Brain microvascular endothelial cell (primary cell): ENCODE measurements around the gene SIN3B.
A peak's percentile ranks its signal among the peaks of the same experiment; 100 is the strongest.
"Not testable (repeated sequence)": the region's sequence is repeated elsewhere in the genome, so short reads cannot be mapped to it uniquely, and the experiment has no call there.

Experiments used
- DNase-seq: peaks from one replicate; pipeline ENCODE4 v3.0.0-alpha.2; 2020
- H3K27ac ChIP-seq: fragments of 250-450 bp; sonication (Bioruptor Pico); 2 replicates; pipeline ENCODE4 v1.5.1; 2020; ENCODE audit warnings: mild to moderate bottlenecking, moderate library complexity
- H3K27me3 ChIP-seq: fragments of 250-450 bp; sonication (Bioruptor Pico); replicated peaks from 2 replicates; pipeline ENCODE4 v1.5.1; 2020; ENCODE audit warnings: mild to moderate bottlenecking
- H3K36me3 ChIP-seq: fragments of 250-450 bp; sonication (Bioruptor Pico); replicated peaks from 2 replicates; pipeline ENCODE4 v1.5.1; 2020; ENCODE audit warnings: mild to moderate bottlenecking
- H3K4me3 ChIP-seq: 2 replicates; pipeline ENCODE4 v1.5.1; 2011; ENCODE audit warnings: low read depth, mild to moderate bottlenecking, control low read depth, low read length, moderate library complexity
- CTCF ChIP-seq: IDR thresholded peaks from 2 replicates; pipeline ENCODE4 v1.5.1; 2011; ENCODE audit warnings: low read depth, mild to moderate bottlenecking, moderate library complexity, low read length, control low read depth, inconsistent platforms; ENCODE audit errors: missing control alignments
- in situ Hi-C: cut with HindIII; loops from 2 replicates; pipeline ENCODE4 v1.10.0; 2017; ENCODE audit warnings: low sequenced_read_pairs, low pct_ligation_motif_present

SIN3B gene

GRCh38 chr19:16873594-16873993, 44.4 kb downstream of the SIN3B start:
- H3K27ac ChIP-seq = no peak overlapping the region
- no peak overlapping the region for H3K4me3 ChIP-seq
- in situ Hi-C loops = no loop called here
- no peak for TF ChIP-seq CTCF
- no peaks in the 10 kb centered on the region for H3K27me3 ChIP-seq
- H3K36me3 ChIP-seq = peaks cover 64% of the 10 kb centered on the region
- DNase-seq = no peak

DNA sequence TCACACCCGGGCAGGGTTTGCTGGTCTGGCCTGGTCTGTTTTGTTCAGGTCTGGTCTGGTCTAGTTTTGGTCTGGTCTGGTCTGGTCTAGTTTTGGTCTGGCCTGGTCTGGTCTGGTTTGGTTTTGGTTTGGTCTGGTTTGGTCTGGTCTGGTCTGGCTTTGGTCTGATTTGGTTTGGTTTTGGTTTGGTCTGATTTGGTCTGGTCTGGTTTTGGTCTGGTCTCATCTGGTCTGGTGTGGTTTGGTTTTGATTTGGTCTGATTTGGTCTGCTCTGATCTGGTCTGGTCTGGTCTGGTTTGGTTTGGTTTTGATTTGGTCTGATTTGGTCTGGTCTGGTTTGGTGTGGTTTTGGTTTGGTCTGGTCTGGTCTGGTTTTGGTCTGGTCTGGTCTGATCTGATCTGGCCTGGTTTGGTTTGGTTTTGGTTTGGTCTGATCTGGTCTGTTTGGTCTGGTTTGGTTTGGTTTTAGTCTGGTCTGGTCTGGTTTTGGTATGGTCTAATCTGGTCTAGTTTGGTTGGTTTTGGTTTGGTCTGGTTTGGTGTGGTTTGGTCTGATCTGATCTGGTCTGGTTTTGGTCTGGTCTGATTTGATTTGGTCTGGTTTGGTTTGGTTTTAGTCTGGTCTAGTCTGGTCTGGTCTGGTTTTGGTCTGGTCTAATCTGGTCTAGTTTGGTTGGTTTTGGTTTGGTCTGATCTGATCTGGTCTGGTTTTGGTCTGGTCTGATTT, 45.2 kb downstream of the SIN3B start:
- DNase-seq = no peak
- Histone ChIP-seq H3K27ac (no peak overlapping the region), H3K27me3 (no peaks in the 10 kb centered on the region), H3K4me3 (no peak overlapping the region), H3K36me3 (peaks cover 64% of the 10 kb centered on the region)
- in situ Hi-C loops = no loop called here
- TF ChIP-seq CTCF = no peak

DNA sequence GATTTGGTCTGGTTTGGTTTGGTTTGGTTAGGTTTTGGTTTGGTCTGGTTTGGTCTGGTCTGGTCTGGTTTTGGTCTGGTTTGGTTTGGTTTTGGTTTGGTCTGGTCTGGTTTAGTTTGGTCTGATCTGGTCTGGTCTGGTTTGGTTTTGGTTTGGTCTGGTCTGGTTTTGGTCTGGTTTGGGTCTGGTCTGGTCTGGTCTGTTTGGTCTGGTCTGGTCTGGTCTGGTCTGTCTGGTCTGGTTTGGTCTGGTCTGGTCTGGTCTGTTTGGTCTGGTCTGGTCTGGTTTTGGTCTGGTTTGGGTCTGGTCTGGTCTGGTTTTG, 45.7 kb downstream of the SIN3B start:
- H3K4me3 ChIP-seq, in situ Hi-C loops, DNase-seq, H3K27me3 ChIP-seq, H3K27ac ChIP-seq: not testable (repeated sequence)
- H3K36me3 ChIP-seq = peaks cover 64% of the 10 kb centered on the region

- no peak overlapping the region for H3K27ac ChIP-seq
- no peak for DNase-seq
- no peaks in the 10 kb centered on the region for H3K27me3 ChIP-seq
- no peak overlapping the region for H3K4me3 ChIP-seq
- peaks cover 68% of the 10 kb centered on the region for H3K36me3 ChIP-seq
- in situ Hi-C loops = no loop called here
- TF ChIP-seq CTCF = no peak
These were observed 46.7 kb downstream of the SIN3B start for GRCh38 chr19:16875584-16876555.

DNA sequence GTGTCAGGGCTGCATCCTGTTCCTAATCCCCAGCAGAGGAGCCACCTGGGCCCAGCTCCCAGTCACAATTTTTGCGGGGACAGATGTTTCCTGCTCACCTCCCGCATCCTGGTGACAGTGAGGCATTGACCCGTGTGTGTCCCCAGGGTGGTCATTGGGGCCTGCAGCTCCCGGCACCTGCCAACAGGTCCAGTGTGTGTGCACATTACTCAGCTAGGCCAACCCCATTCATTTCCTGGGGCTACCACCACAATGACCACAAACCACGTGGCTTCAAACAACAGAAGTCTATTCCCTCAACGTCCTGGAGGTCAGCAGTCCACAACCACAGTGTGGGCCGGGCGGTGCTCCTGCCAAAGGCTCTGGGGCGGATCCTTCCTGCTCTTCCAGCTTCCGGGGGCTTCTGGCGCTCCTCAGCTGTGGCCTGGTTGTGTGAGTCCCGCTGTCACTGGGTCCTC, 47.7 kb downstream of the SIN3B start:
- Histone ChIP-seq H3K27ac (no peak overlapping the region), H3K36me3 (peaks cover 59% of the 10 kb centered on the region), H3K27me3 (no peaks in the 10 kb centered on the region), H3K4me3 (no peak overlapping the region)
- peak; percentile 46 for DNase-seq
- TF ChIP-seq CTCF = no peak
- in situ Hi-C loops = no loop called here

GRCh38 chr19:16877581-16877980, 48.4 kb downstream of the SIN3B start:
- in situ Hi-C loops = no loop called here
- no peak for TF ChIP-seq CTCF
- no peak for DNase-seq
- no peak overlapping the region for H3K27ac ChIP-seq
- H3K36me3 ChIP-seq = peaks cover 54% of the 10 kb centered on the region
- no peaks in the 10 kb centered on the region for H3K27me3 ChIP-seq
- no peak overlapping the region for H3K4me3 ChIP-seq
